Activated B cell treated with CpG ODN at 0.5 μM for 24 hours (primary cell): ENCODE measurements around the gene FAM200A. TPM values are rescaled to one million over a fixed set of nuclear protein-coding genes. Genes with fewer than 3 reads are reported as not detected.
"Not testable (repeated sequence)": the region's sequence is repeated elsewhere in the genome, so short reads cannot be mapped to it uniquely, and the experiment has no call there.

Source experiments
- ATAC-seq: fragments of 200-7000 bp; cut with Tn5 transposase; one replicate; pipeline ENCODE4 v1.10.0; 2021; ENCODE audit warnings: low read depth, mild to moderate bottlenecking, moderate library complexity
- CTCF ChIA-PET: fragments of 350-600 bp; sonication (Branson Sonifier 250); formaldehyde crosslinking; loops from one replicate; lab custom pipeline; 2021; ENCODE audit warnings: antibody characterized with exemption; lab: Charles Lee
- POLR2A ChIA-PET: fragments of 350-600 bp; sonication (Branson Sonifier 250); formaldehyde crosslinking; loops from one replicate; lab custom pipeline; 2021; ENCODE audit warnings: antibody characterized with exemption; lab: Charles Lee
- DNase-seq: peaks from one replicate; pipeline ENCODE4 v3.0.0; 2022
- H3K27ac Mint-ChIP-seq: one replicate; pipeline ENCODE4 v1.8.0; 2020; ENCODE audit warnings: mixed read lengths
- H3K27me3 Mint-ChIP-seq: one replicate; pipeline ENCODE4 v1.8.0; 2021; ENCODE audit warnings: mixed read lengths
- H3K36me3 Mint-ChIP-seq: one replicate; pipeline ENCODE4 v1.8.0; 2021; ENCODE audit warnings: low read depth, mixed read lengths
- H3K4me1 Mint-ChIP-seq: one replicate; pipeline ENCODE4 v1.8.0; 2021; ENCODE audit warnings: mixed read lengths
- H3K4me3 Mint-ChIP-seq: one replicate; pipeline ENCODE4 v1.8.0; 2020; ENCODE audit warnings: mild to moderate bottlenecking, mixed read lengths
- H3K9me3 Mint-ChIP-seq: one replicate; pipeline ENCODE4 v1.8.0; 2020; ENCODE audit warnings: mixed read lengths
- CTCF ChIP-seq: fragments of 200-600 bp; IDR thresholded peaks from one replicate; pipeline ENCODE4 v1.8.0; 2022; ENCODE audit warnings: antibody characterized with exemption, mild to moderate bottlenecking
- intact Hi-C: fragments of 100-400 bp; cut with micrococcal nuclease; formaldehyde crosslinking; loops from one replicate; pipeline ENCODE4 v1.15.1; 2024
- total RNA-seq: library from RNA; stranded (reverse); gene quantifications from 2 replicates; pipeline ENCODE4 v1.2.3, GENCODE V29; 2022

The FAM200A gene
- total RNA-seq, 1 donor from 2014 or later = 9.3 TPM

GRCh38 chr7:99504603-99505323 lies 47.2 kb downstream of the FAM200A start, which contains the start of gene ZKSCAN5:
TSS of gene ZKSCAN5 (plus strand) at chr7:99504662. CDS start at chr7:99506045, 1,383 bp downstream.
- POLR2A ChIA-PET = interaction anchor here (0.5 to 4.6 kb wide), 30 partner anchors 9 to 1713 kb away, joined by 3 to 69 read pairs (median 4); partner anchors contain the start of genes ARPC1A, ATP5MF, BUD31 and CPSF4
- peak within 1 kb of the TSS; percentile 98 for H3K4me3 Mint-ChIP-seq
- H3K36me3 Mint-ChIP-seq = peaks cover 12% of the 10 kb centered on the region
- intact Hi-C loops = loop anchor here (1.0 to 5.0 kb wide), 12 partner anchors 32 to 1748 kb away; partner anchors contain the start of genes ARPC1B, ATP5MF, BUD31 and CPSF4
- H3K27me3 Mint-ChIP-seq = no peaks in the 10 kb centered on the region
- peaks cover 38% of the 10 kb centered on the region for H3K4me1 Mint-ChIP-seq
- ATAC-seq (peak; percentile 84), DNase-seq (peak; percentile 93)
- peak within 1 kb of the TSS; percentile 98 for H3K27ac Mint-ChIP-seq
- H3K9me3 Mint-ChIP-seq = no peaks in the 10 kb centered on the region
- TF ChIP-seq CTCF = no peak
- CTCF ChIA-PET = interaction anchor here (1.3 kb wide), 1 partner anchor 112 kb away, joined by 4 read pairs; the partner anchor contains the start of gene ZSCAN25

GRCh38 chr7:99504281-99504602 lies 47.7 kb downstream of the FAM200A start:
- intact Hi-C loops = loop anchor here (1.0 to 5.0 kb wide), 11 partner anchors 32 to 1748 kb away; partner anchors contain the start of genes ARPC1B, ATP5MF, BUD31 and FAM200A
- CTCF ChIA-PET = interaction anchor here (1.3 kb wide), 1 partner anchor 112 kb away, joined by 4 read pairs; the partner anchor contains the start of gene ZSCAN25
- peak overlapping the region; percentile 98 for H3K4me3 Mint-ChIP-seq

GRCh38 chr7:99501236-99501635 lies 50.7 kb downstream of the FAM200A start:
- H3K9me3 Mint-ChIP-seq, CTCF ChIA-PET, DNase-seq, H3K27me3 Mint-ChIP-seq, ATAC-seq: not testable (repeated sequence)
- Mint-ChIP-seq H3K4me3 (peak overlapping the region; percentile 99), H3K27ac (peak overlapping the region; percentile 51), H3K4me1 (peaks cover 54% of the 10 kb centered on the region), H3K36me3 (peaks cover 34% of the 10 kb centered on the region)
- POLR2A ChIA-PET = interaction anchor here (1.3 to 3.3 kb wide), 7 partner anchors 28 to 115 kb away, joined by 4 to 49 read pairs (median 21); partner anchors contain the start of genes BUD31, FAM200A, PDAP1 and ZNF655
- intact Hi-C loops = loop anchor here (2.0 to 5.0 kb wide), 3 partner anchors 582 to 1751 kb away; no protein-coding TSS in a partner anchor

More at GRCh38 chr7:99504281-99504602, 47.7 kb downstream of the FAM200A start:
- DNase-seq (no peak), ATAC-seq (no peak)
- Mint-ChIP-seq H3K36me3 (peaks cover 16% of the 10 kb centered on the region), H3K4me1 (peaks cover 43% of the 10 kb centered on the region), H3K27ac (peak overlapping the region; percentile 98), H3K27me3 (no peaks in the 10 kb centered on the region), H3K9me3 (no peaks in the 10 kb centered on the region)
- POLR2A ChIA-PET = interaction anchor here (0.6 to 4.6 kb wide), 25 partner anchors 10 to 1714 kb away, joined by 3 to 69 read pairs (median 6); partner anchors contain the start of genes ARPC1A, ATP5MF, BUD31 and CPSF4
- no peak for TF ChIP-seq CTCF

- intact Hi-C loops = loop anchor here (1.0 to 5.0 kb wide), 7 partner anchors 28 to 1752 kb away; partner anchors contain the start of genes BUD31, FAM200A, PDAP1 and ZNF789
Measured at GRCh38 chr7:99500637-99501009, 51.3 kb downstream of the FAM200A start.

More at GRCh38 chr7:99500637-99501009, 51.3 kb downstream of the FAM200A start:
- DNase-seq = no peak
- H3K27ac Mint-ChIP-seq = peak overlapping the region; percentile 99
- ATAC-seq = no peak
- H3K9me3 Mint-ChIP-seq = no peaks in the 10 kb centered on the region
- no peak for TF ChIP-seq CTCF
- POLR2A ChIA-PET = interaction anchor here (0.6 to 3.3 kb wide), 14 partner anchors 10 to 929 kb away, joined by 3 to 49 read pairs (median 8); partner anchors contain the start of genes BUD31, FAM200A, MEPCE and PDAP1
- peaks cover 36% of the 10 kb centered on the region for H3K36me3 Mint-ChIP-seq
- peaks cover 49% of the 10 kb centered on the region for H3K4me1 Mint-ChIP-seq
- CTCF ChIA-PET = interaction anchor here (0.7 to 1.0 kb wide), 2 partner anchors 27 to 53 kb away, joined by 3 read pairs; no protein-coding TSS in a partner anchor
- H3K4me3 Mint-ChIP-seq = peak overlapping the region; percentile 99
- H3K27me3 Mint-ChIP-seq = no peaks in the 10 kb centered on the region
